HG02840 (cell line): ENCODE results near the gene COQ9.

ENCODE experiments used
- ATAC-seq: cut with Tn5 transposase; IDR thresholded peaks from one replicate; pipeline ENCODE4 v1.9.1; 2021; ENCODE audit warnings: mild to moderate bottlenecking, moderate library complexity, moderate number of reproducible peaks; ENCODE audit not compliant: unreplicated experiment, low FRiP score

Gene COQ9

GRCh38 chr16:57509231-57509923 is 62.1 kb downstream of the COQ9 start:
- no peak for ATAC-seq

GRCh38 chr16:57510016-57510871 is 63.0 kb downstream of the COQ9 start:
- no peak for ATAC-seq
